Measurements from ENCODE around the gene CYP46A1. TPM values are rescaled to one million over a fixed set of nuclear protein-coding genes. Genes with fewer than 3 reads are reported as not detected.

CYP46A1 gene
- total RNA-seq, 4 donors from 2014 or later, result 0.94 to 2.4 (median 0.95) TPM

DNA sequence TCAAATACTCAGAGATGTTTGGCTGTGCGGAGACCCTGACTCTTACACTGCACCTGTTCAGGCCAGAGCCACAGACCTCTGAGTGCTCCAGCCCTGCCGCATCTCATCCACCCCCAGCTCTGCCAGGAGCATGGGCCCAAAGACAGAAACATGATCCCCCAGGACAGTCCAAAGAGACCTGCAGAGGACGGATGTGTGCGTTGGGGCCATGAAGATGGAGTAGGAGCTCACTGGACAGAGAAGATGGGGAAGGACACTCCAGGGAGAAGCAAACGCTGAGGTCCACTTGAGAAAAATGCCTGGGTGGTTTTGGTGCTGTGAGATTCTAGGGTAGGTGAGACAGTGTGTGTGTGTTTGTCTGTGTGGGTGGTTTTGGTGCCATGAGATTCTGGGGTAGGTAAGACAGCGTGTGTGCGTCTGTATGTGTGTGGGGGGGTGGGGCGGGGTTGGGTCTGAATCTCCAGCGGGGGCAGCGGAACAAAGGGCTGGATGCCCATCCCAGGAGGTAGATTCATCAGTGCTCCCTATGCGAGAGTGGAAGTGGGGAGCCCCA is 40.0 kb upstream of the CYP46A1 start:
- ATAC-seq (ENCODE audit: low FRiP score) (no peak), DNase-seq (ENCODE audit: low spot score) (no peak)
- TF ChIP-seq, protein P1, sequence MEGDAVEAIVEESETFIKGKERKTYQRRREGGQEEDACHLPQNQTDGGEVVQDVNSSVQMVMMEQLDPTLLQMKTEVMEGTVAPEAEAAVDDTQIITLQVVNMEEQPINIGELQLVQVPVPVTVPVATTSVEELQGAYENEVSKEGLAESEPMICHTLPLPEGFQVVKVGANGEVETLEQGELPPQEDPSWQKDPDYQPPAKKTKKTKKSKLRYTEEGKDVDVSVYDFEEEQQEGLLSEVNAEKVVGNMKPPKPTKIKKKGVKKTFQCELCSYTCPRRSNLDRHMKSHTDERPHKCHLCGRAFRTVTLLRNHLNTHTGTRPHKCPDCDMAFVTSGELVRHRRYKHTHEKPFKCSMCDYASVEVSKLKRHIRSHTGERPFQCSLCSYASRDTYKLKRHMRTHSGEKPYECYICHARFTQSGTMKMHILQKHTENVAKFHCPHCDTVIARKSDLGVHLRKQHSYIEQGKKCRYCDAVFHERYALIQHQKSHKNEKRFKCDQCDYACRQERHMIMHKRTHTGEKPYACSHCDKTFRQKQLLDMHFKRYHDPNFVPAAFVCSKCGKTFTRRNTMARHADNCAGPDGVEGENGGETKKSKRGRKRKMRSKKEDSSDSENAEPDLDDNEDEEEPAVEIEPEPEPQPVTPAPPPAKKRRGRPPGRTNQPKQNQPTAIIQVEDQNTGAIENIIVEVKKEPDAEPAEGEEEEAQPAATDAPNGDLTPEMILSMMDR (IDR thresholded peaks at IDR 0.05), result no peak

DNA sequence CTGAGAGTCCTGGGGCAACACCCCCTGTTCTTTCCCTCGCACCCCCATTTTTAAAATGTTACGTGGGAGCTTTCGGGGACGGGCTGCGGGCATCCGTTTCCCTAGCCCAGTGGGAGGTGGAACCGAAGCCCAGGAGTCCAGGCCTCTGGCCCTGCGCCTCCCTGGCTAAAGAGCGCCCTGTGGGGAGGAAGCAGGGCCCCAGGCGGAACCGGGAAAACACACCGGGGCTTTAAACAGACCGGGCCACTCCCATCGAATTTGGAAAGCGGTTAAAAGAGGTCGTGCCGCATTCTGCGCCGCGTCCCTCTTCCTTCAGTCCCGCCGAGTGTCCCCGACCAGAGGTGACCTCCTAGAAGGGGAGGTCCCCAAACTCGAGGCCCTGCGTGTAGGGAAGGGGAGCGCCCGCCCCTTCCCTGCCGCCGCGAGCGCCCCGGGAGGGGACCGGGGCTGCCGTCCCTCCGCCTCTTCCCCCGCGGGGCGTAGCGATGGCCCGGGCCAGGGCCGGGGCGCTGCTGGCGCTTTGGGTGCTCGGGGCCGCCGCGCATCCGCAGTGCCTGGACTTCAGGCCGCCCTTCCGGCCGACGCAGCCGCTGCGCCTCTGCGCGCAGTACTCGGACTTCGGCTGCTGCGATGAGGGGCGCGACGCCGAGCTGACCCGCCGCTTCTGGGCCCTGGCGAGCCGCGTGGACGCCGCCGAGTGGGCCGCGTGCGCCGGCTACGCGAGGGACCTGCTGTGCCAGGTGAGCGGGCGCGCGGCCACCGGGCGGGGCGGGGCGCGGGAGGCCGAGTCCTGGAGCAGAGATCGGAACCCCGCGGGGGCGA is 39.2 kb upstream of the CYP46A1 start, which contains the start of gene HHIPL1:
Gene HHIPL1, plus strand, starts transcription at position 407 of the 822 bp plus-strand sequence. Its CDS starts 79 bp downstream, at position 486.
- DNase-seq (ENCODE audit: low spot score), result no peak
- TF ChIP-seq, protein P1 (IDR thresholded peaks at IDR 0.05), result no peak
- ATAC-seq (ENCODE audit: low FRiP score), result peak; percentile 34

DNA sequence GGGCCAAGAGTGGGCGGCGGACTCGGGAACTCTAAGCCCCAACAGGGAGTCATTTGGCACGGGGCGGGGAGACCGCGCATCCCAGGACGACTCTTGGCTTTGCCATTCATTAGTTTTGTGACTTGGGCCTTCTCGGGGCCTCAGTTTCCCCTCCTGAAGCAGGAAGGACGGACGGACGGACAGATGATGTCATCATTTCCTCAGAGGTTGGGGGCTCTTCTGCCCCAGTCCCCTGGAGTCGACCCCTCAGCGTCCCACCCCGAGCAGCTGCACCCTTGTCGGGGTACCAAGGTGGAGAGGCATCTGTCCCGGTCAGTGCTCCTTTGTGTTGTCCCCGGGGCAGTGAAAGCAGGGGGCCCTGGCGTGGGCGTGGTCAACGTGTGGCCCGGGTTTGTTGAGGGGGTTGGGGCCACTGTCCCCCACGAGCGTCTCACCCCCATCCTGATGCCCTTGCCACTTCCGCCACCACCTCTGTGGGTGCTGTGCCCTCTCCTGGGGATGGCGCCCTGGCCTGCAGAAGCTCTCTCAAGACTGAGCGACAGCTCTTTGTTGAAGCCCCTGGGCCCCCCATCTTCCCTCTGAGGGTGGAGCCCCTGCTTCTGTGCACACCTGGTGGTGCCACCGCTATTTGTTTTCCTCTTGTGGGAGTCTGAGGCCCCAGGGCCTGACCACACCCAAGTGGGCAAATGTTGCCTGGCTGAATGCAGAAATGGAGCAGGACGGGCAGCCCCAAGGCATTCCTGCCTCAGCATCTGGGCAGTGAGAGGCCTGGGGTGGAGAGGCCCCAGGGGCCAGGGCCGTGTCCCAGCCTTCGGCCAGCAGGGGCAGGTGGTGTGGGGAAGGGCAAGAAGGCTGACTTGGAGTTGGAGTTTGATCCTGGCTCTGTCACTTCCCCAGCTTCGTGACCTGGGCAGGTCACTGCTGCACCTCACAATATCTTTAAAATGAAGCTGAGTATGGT is 38.3 kb upstream of the CYP46A1 start:
- DNase-seq (ENCODE audit: low spot score) (no peak), ATAC-seq (ENCODE audit: low FRiP score) (no peak)
- TF ChIP-seq, protein P1 (IDR thresholded peaks at IDR 0.05), result no peak

DNA sequence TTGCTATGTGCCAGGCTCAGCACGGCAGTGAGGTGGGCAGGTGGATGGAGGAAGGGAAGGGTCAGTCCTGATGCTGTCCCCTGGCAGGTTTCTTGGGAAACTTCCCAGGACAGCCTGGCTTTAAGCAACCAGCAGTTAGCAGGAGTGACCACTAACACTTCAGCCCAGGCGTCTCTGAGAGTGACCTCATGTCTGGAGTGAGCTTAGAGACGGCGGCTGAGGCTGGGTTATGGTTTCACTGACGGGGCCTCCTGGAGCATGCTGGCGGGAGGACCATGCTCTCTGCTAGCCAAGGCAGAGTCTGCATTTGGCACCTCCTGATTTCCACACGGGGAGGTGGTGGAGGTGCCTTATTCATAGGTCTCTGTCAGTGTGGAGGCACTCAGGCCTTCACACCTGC is 36.7 kb upstream of the CYP46A1 start:
- no peak for ATAC-seq (ENCODE audit: low FRiP score)
- TF ChIP-seq, protein P1 (IDR thresholded peaks at IDR 0.05), result no peak
- no peak for DNase-seq (ENCODE audit: low spot score)

DNA sequence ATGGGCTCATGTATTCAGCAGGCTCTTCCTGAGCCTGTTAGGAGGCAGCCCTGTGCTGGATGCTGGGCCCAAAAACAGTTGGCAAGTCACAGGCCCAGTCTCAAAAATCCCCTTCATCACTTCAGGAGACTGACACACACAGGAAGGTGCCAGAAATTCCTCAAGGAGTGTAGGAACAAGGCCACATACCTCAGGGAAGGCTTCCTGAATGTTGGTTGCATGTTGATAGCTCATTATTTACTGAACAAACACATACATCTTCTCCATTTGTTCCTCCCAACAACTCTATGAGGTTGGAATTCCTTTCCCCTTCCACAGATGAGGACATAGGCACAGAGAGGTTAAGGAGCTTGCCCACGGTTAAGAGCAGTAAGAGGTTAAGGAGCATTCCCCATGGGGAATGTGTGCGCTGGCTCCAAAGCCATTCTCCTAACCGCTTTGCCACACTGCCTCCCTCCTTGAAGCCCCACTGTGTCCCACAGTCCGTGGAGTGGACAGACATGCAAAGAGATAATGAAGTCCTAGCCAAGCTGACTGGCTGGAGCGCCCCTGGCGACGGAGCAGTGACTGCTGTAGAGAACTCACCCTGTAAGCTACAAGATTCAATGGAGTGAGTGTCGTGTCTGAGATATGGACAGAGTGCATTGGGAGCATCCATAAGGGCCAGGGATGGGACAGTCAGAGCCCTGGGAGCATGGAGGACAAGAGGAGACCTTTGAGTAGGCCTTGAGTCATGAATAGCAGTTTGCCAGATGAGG is 35.9 kb upstream of the CYP46A1 start:
- TF ChIP-seq, protein P1 (IDR thresholded peaks at IDR 0.05), result no peak
- no peak for DNase-seq (ENCODE audit: low spot score)
- no peak for ATAC-seq (ENCODE audit: low FRiP score)

DNA sequence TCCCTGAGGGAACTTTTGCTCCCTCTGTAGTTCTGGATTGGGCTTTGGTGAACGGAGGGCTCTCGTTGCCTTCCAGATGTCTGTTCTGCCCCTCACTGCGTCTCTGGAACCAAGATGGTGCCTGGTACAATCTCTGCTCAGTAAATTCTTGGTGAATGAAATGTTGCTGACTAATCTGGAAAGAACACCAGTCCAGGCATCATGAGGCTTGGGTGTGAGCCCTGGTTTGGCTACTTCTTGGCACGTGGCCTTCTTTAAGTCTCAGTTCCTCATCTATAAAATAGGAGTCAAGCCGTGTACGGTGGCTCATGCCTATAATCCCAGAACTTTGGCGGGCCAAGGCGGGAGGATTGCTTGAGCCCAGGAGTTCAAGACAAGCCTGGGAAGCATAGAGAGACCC is 34.9 kb upstream of the CYP46A1 start:
- TF ChIP-seq, protein P1 (IDR thresholded peaks at IDR 0.05), result no peak
- ATAC-seq (ENCODE audit: low FRiP score) (no peak), DNase-seq (ENCODE audit: low spot score) (no peak)

Data from omental fat pad (tissue), 4 donors.